ENCODE results near the gene FHIP1B.

DNA sequence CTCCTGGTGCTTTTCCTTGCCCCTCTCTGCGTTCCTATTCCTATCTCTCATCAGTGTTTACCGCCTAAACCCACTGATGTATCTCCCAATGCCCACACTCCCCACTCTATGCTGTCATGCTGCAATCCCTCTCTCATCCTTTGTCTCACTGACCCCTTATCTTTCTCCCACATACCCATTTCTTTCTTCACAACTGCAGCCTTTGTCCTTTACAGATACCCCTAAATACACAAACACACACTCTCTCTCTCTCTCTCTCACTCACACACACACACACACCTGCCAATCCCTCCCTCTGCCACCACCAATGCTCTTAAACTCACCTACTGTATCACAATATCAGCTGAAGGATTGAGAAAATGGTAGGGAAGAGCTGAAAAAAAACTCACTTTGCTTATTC lies 59.0 kb downstream of the FHIP1B start:
- TF ChIP-seq, protein P1, sequence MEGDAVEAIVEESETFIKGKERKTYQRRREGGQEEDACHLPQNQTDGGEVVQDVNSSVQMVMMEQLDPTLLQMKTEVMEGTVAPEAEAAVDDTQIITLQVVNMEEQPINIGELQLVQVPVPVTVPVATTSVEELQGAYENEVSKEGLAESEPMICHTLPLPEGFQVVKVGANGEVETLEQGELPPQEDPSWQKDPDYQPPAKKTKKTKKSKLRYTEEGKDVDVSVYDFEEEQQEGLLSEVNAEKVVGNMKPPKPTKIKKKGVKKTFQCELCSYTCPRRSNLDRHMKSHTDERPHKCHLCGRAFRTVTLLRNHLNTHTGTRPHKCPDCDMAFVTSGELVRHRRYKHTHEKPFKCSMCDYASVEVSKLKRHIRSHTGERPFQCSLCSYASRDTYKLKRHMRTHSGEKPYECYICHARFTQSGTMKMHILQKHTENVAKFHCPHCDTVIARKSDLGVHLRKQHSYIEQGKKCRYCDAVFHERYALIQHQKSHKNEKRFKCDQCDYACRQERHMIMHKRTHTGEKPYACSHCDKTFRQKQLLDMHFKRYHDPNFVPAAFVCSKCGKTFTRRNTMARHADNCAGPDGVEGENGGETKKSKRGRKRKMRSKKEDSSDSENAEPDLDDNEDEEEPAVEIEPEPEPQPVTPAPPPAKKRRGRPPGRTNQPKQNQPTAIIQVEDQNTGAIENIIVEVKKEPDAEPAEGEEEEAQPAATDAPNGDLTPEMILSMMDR (IDR thresholded peaks at IDR 0.05), result no peak
- no peak for TF ChIP-seq POLR2AphosphoS5 (IDR thresholded peaks at IDR 0.05; ENCODE audit: insufficient read depth in 1 of 2, low read depth in 1 of 2)

Measured in vagina (tissue), 2 donors.